Gastrocnemius medialis (tissue), 4 donors: Measurements from ENCODE around the gene CRYBB1. TPM values are rescaled to one million over a fixed set of nuclear protein-coding genes. Genes with fewer than 3 reads are reported as not detected.
A peak's percentile ranks its signal among the peaks of the same experiment; 100 is the strongest.

Source experiments
- ATAC-seq, 2 donors: fragments of 150-250 bp; one replicate each; pipeline ENCODE4 v1.9.1; 2016
- DNase-seq, 2 donors: peaks; one replicate each; pipeline ENCODE4 v3.0.0-alpha.2; 2019
- H3K27ac ChIP-seq, 4 donors: fragments of 200-600 bp; sonication (generic); 1 replicate in 1 of 4; 2 replicates in 3 of 4; pipeline ENCODE4 v1.5.1; 2016 to 2018; ENCODE audit warnings: mild to moderate bottlenecking in 2 of 4, moderate library complexity in 1 of 4
- H3K27me3 ChIP-seq, 3 donors: fragments of 200-600 bp; sonication (generic) in 2 of 3; 1 replicate in 1 of 3; 2 replicates in 2 of 3; pipeline versions ENCODE4 v1.5.1 to v1.6.0; 2016 to 2019; ENCODE audit warnings: mild to moderate bottlenecking in 1 of 3, moderate library complexity in 1 of 3
- H3K36me3 ChIP-seq, 2 donors: fragments of 200-600 bp; sonication (generic) in 1 of 2; one replicate each; pipeline ENCODE4 v1.5.1; 2017 to 2018
- H3K4me1 ChIP-seq, 2 donors: fragments of 200-600 bp; sonication (generic) in 1 of 2; one replicate each; pipeline ENCODE4 v1.5.1; 2016 to 2017; ENCODE audit warnings: mild to moderate bottlenecking in 2 of 2
- H3K4me3 ChIP-seq, 4 donors: fragments of 200-600 bp; sonication (generic) in 3 of 4; 1 replicate in 1 of 4; 2 replicates in 3 of 4; pipeline ENCODE4 v1.5.1; 2016 to 2019; ENCODE audit warnings: mild to moderate bottlenecking in 2 of 4
- H3K9me3 ChIP-seq, 3 donors: fragments of 200-600 bp; sonication (generic) in 2 of 3; 1 replicate in 1 of 3; 2 replicates in 2 of 3; pipeline ENCODE4 v1.5.1; 2016 to 2019
- POLR2A ChIP-seq, 2 donors: fragments of 450-650 bp; IDR thresholded peaks; one replicate each; pipeline ENCODE4 v1.6.1; 2017; ENCODE audit warnings: antibody characterized with exemption in 2 of 2, mild to moderate bottlenecking in 2 of 2, moderate library complexity in 2 of 2
- in situ Hi-C, 4 donors: fragments of 200-750 bp; cut with MboI; loops; one replicate each; pipeline versions ENCODE4 v1.15.0 to v1.8.0; 2017; ENCODE audit warnings: low sequenced_read_pairs in 4 of 4
- intact Hi-C: fragments of 100-400 bp; cut with DNase I; formaldehyde crosslinking; loops from one replicate; pipeline ENCODE4 v1.15.1; 2023; ENCODE audit warnings: low total_unique reads
- total RNA-seq, 4 donors: library from RNA; depleted of rRNA; stranded (reverse); fragments of >200 nt; gene quantifications; one replicate each; pipeline versions ENCODE4 v1.1.0 to v1.2.3, GENCODE V29; 2016
- TF ChIP-seq, protein P1 (sequence below), 5 experiments: fragments of 450-650 bp in 3 of 5; fragments of 200-600 bp in 2 of 5; sonication (generic) in 2 of 5; IDR thresholded peaks in 4 of 5; conservative IDR thresholded peaks in 1 of 5; 1 replicate in 4 of 5; 2 replicates in 1 of 5; pipeline ENCODE4 v1.5.1; 2016 to 2019; ENCODE audit warnings: antibody characterized with exemption in 5 of 5, mild to moderate bottlenecking in 3 of 5, moderate library complexity in 3 of 5

CRYBB1 gene
- total RNA-seq, 4 donors from 2014 or later = 0.97 TPM; not detected in 3

DNA sequence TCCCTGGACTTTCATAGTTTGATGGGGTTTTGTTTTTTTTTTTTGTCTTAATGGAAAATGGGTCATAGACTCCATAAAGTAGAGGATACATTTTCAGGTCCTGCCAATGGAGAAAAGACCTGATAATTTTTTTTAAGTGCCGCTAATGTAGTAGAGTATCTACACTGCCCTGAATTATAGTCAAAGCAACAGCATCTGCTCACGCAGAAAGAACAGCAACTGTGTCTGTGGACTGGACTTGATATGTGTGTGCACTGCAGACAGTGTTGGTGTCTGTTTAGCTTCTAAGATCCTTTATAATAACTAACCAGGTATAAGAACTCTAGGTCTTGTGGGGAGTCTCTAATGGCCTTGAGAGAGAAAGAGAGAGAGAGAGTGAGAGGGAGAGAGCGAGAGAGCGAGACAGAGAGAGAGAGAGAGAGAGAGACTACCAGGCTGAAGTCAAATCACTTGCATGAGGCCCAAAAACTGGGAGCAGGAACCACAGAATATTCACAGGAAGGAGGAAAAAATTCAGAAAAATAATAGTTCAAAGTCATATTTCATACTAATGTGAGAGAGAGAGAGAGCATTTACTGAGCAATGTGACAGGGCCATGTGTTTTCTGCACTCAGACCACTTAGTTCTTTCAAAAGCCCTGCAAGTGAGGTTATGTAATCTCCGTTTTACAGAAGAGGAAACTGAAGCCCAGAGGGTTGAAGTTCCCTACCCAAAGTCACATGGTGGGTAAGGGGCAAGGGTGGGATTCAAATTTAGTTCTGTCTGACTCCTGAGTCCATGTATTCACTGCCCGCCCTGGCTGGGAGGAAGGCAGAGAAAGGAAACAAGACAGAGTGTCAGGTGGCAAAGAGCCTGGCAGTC lies 30.9 kb upstream of the CRYBB1 start:
- Histone ChIP-seq H3K27me3 (peaks cover 0 to 6% (median 0%) of the 10 kb centered on the region in 3 donors), H3K4me3 (no peak overlapping the region), H3K36me3 (no peaks in the 10 kb centered on the region), H3K27ac (no peak overlapping the region), H3K9me3 (no peaks in the 10 kb centered on the region), H3K4me1 (peaks cover 0 to 4% of the 10 kb centered on the region in 2 donors)
- intact Hi-C loops = no loop called here
- no peak for ATAC-seq
- in situ Hi-C loops = no loop called here
- DNase-seq = no peak
- no peak for TF ChIP-seq POLR2A (IDR thresholded peaks at IDR 0.05)
- TF ChIP-seq, protein P1, sequence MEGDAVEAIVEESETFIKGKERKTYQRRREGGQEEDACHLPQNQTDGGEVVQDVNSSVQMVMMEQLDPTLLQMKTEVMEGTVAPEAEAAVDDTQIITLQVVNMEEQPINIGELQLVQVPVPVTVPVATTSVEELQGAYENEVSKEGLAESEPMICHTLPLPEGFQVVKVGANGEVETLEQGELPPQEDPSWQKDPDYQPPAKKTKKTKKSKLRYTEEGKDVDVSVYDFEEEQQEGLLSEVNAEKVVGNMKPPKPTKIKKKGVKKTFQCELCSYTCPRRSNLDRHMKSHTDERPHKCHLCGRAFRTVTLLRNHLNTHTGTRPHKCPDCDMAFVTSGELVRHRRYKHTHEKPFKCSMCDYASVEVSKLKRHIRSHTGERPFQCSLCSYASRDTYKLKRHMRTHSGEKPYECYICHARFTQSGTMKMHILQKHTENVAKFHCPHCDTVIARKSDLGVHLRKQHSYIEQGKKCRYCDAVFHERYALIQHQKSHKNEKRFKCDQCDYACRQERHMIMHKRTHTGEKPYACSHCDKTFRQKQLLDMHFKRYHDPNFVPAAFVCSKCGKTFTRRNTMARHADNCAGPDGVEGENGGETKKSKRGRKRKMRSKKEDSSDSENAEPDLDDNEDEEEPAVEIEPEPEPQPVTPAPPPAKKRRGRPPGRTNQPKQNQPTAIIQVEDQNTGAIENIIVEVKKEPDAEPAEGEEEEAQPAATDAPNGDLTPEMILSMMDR (IDR thresholded peaks at IDR 0.05 in 4 of 5, conservative IDR thresholded peaks at IDR 0.05 in 1 of 5) = no peak

DNA sequence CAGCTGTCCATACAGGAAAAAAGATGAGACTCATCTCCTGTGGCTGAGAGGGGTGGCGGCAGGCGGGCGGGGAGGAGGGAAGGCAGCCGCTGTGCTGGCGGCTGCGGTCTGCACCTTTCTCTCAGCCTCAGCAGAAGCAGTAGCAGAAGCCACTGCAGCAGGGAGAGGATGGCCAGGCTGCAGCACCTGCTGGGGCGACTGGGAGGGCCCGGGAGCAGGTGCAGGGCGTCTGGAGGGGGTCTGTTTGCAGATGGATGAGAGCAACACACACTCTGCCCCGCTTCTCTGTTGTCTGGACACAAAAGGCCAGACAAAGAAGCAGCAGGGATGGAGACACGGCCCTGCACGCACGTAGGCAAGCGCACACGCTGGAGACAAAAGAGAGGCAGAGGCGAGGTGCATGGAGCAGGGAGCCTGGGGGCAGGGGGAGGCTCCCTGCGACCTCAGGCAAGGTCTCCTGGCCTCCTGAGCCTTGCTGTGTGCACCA lies 30.2 kb upstream of the CRYBB1 start:
- ATAC-seq = no peak
- Histone ChIP-seq H3K9me3 (no peaks in the 10 kb centered on the region), H3K36me3 (no peaks in the 10 kb centered on the region), H3K27me3 (peaks cover 0 to 6% (median 0%) of the 10 kb centered on the region in 3 donors), H3K4me1 (peaks cover 0 to 8% of the 10 kb centered on the region in 2 donors), H3K4me3 (no peak overlapping the region), H3K27ac (no peak overlapping the region)
- TF ChIP-seq POLR2A (IDR thresholded peaks at IDR 0.05) = no peak
- TF ChIP-seq, protein P1 (IDR thresholded peaks at IDR 0.05 in 4 of 5, conservative IDR thresholded peaks at IDR 0.05 in 1 of 5) = no peak
- in situ Hi-C loops (no loop called here), intact Hi-C loops (no loop called here)
- no peak for DNase-seq

DNA sequence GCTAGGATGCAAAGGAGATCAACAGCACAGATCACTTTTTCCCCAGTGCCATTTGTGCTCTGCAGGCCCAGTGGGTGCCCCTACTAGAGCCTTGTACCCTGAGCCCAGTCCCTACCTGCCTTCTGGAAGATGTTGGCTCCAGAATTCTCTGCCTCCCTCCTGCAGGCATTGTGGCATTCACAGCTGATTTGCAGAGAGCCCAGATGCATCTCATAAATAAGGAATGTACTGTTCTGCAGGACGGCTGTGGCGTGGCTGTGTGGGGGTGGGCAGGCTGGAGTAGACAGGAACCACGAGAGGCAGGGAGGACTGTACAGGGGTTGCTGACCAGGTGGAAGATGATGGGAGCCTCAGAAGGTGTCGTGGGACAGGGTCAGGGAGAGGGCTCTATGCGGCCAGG lies 28.3 kb upstream of the CRYBB1 start:
- H3K9me3 ChIP-seq = no peaks in the 10 kb centered on the region
- H3K4me1 ChIP-seq = peaks cover 0 to 9% of the 10 kb centered on the region in 2 donors
- peaks cover 0 to 6% (median 0%) of the 10 kb centered on the region in 3 donors for H3K27me3 ChIP-seq
- no peak for TF ChIP-seq POLR2A (IDR thresholded peaks at IDR 0.05)
- TF ChIP-seq, protein P1 (IDR thresholded peaks at IDR 0.05 in 4 of 5, conservative IDR thresholded peaks at IDR 0.05 in 1 of 5) = no peak
- H3K4me3 ChIP-seq = no peak overlapping the region
- intact Hi-C loops (no loop called here), in situ Hi-C loops (no loop called here)
- H3K36me3 ChIP-seq = no peaks in the 10 kb centered on the region
- no peak for ATAC-seq
- H3K27ac ChIP-seq = no peak overlapping the region
- no peak for DNase-seq

DNA sequence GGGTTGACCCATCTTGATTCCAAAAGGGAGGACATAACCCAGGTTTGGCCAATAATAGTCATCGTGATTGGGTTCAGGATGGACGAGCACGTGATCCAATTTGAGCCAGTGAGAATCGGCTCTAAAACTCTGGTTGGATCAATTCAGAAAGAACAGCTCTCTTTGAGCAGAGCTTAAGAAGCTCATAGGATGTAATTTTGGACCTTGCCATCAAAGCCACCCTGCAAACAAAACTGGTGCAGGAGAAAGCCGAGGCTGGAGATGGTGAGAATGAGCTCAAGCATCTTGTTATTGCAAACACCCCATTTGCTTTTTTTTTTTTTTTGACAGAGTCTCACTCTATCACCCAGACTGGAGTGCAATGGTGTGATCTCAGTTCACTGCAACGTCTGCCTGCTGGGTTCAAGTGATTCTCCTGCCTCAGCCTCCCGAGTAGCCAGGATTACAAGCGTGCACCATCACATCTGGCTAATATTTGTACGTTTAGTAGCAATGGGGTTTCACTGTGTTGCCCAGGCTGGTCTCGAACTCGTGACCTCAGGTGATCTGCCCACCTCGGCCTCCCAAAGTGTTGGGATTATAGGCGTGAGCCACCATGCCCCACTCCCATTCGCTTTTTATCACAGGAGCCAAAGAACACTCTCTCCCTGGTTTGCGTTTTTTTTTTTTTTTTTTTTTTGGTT lies 25.7 kb upstream of the CRYBB1 start:
- no peak for DNase-seq
- Histone ChIP-seq H3K27me3 (peaks cover 0 to 6% (median 0%) of the 10 kb centered on the region in 3 donors), H3K36me3 (no peaks in the 10 kb centered on the region), H3K27ac (peak overlapping the region; percentile 47 to 80 (median 54)), H3K4me1 (peaks cover 0 to 9% of the 10 kb centered on the region in 2 donors), H3K4me3 (no peak overlapping the region), H3K9me3 (no peaks in the 10 kb centered on the region)
- no peak for TF ChIP-seq POLR2A (IDR thresholded peaks at IDR 0.05)
- TF ChIP-seq, protein P1 (IDR thresholded peaks at IDR 0.05 in 4 of 5, conservative IDR thresholded peaks at IDR 0.05 in 1 of 5) = no peak
- no peak for ATAC-seq
- in situ Hi-C loops (no loop called here), intact Hi-C loops (no loop called here)
